Stimulated activated CD4-positive, alpha-beta T cell treated with anti-CD3 and anti-CD28 coated beads, Interleukin-4, amount 100 ng/mL, for 24 hours (primary cell): Measurements from ENCODE around the gene TMEM11.

Experiments
- DNase-seq: peaks from one replicate; pipeline ENCODE4 v3.0.0-alpha.2; 2020

The TMEM11 gene

GRCh38 chr17:21157586-21158370 lies 56.2 kb downstream of the TMEM11 start:
- no peak for DNase-seq

- DNase-seq, result no peak
These were observed 61.2 kb downstream of the TMEM11 start for GRCh38 chr17:21152731-21153130.

GRCh38 chr17:21149621-21150020 lies 64.3 kb downstream of the TMEM11 start:
- DNase-seq, result no peak
